Vagina (tissue), 2 donors: ENCODE data around the gene DUSP16. TPM values are rescaled to one million over a fixed set of nuclear protein-coding genes. Genes with fewer than 3 reads are reported as not detected.

Experiments used
- DNase-seq, 2 donors: peaks; one replicate each; pipeline ENCODE4 v3.0.0-alpha.2; 2017; ENCODE audit errors: extremely low spot score in 2 of 2
- H3K27ac ChIP-seq: fragments of 200-600 bp; sonication (generic); one replicate; pipeline ENCODE4 v1.5.1; 2019
- H3K27me3 ChIP-seq: fragments of 200-600 bp; sonication (generic); one replicate; pipeline ENCODE4 v1.5.1; 2019
- H3K36me3 ChIP-seq, 2 donors: fragments of 200-600 bp; sonication (generic); one replicate each; pipeline ENCODE4 v1.5.1; 2017 to 2019
- H3K4me1 ChIP-seq: fragments of 200-600 bp; sonication (generic); one replicate; pipeline ENCODE4 v1.5.1; 2019
- H3K4me3 ChIP-seq, 2 donors: fragments of 200-600 bp; sonication (generic); 1 replicate in 1 of 2; 2 replicates in 1 of 2; pipeline ENCODE4 v1.5.1; 2016 to 2019
- H3K9me3 ChIP-seq: fragments of 200-600 bp; sonication (generic); one replicate; pipeline ENCODE4 v1.5.1; 2019
- POLR2A ChIP-seq, 2 donors: fragments of 450-650 bp; IDR thresholded peaks; one replicate each; pipeline ENCODE4 v1.6.1; 2017; ENCODE audit warnings: antibody characterized with exemption in 2 of 2, mild to moderate bottlenecking in 2 of 2, moderate library complexity in 2 of 2
- POLR2AphosphoS5 ChIP-seq, 2 donors: sonication (generic); formaldehyde crosslinking; IDR thresholded peaks; one replicate each; pipeline ENCODE4 v1.9.0; 2017; ENCODE audit warnings: antibody characterized with exemption in 2 of 2, mild to moderate bottlenecking in 2 of 2, low read depth in 1 of 2; ENCODE audit not compliant: insufficient read depth in 1 of 2
- intact Hi-C: fragments of 100-400 bp; cut with DNase I; formaldehyde crosslinking; loops from one replicate; pipeline ENCODE4 v1.15.1; 2023
- total RNA-seq: library from RNA; depleted of rRNA; stranded (reverse); fragments of >200 nt; gene quantifications from one replicate; pipeline ENCODE4 v1.2.3, GENCODE V29; 2016
- TF ChIP-seq, protein P1 (sequence below), 3 experiments: fragments of 450-650 bp in 2 of 3; fragments of 200-600 bp in 1 of 3; sonication (generic) in 1 of 3; IDR thresholded peaks; one replicate each; pipeline ENCODE4 v1.5.1; 2017 to 2019; ENCODE audit warnings: antibody characterized with exemption in 3 of 3, mild to moderate bottlenecking in 2 of 3, moderate library complexity in 2 of 3

Gene DUSP16
- total RNA-seq, 1 donor from 2014 or later: 30.9 TPM

- H3K4me3 ChIP-seq: no peak overlapping the region
- H3K36me3 ChIP-seq: peaks cover 0 to 10% of the 10 kb centered on the region in 2 donors
- H3K4me1 ChIP-seq: no peaks in the 10 kb centered on the region
- DNase-seq: no peak
- H3K27me3 ChIP-seq: no peaks in the 10 kb centered on the region
- no peak overlapping the region for H3K27ac ChIP-seq
- TF ChIP-seq POLR2A (IDR thresholded peaks at IDR 0.05) (no peak), POLR2AphosphoS5 (IDR thresholded peaks at IDR 0.05; ENCODE audit: insufficient read depth in 1 of 2, low read depth in 1 of 2) (no peak)
- TF ChIP-seq, protein P1, sequence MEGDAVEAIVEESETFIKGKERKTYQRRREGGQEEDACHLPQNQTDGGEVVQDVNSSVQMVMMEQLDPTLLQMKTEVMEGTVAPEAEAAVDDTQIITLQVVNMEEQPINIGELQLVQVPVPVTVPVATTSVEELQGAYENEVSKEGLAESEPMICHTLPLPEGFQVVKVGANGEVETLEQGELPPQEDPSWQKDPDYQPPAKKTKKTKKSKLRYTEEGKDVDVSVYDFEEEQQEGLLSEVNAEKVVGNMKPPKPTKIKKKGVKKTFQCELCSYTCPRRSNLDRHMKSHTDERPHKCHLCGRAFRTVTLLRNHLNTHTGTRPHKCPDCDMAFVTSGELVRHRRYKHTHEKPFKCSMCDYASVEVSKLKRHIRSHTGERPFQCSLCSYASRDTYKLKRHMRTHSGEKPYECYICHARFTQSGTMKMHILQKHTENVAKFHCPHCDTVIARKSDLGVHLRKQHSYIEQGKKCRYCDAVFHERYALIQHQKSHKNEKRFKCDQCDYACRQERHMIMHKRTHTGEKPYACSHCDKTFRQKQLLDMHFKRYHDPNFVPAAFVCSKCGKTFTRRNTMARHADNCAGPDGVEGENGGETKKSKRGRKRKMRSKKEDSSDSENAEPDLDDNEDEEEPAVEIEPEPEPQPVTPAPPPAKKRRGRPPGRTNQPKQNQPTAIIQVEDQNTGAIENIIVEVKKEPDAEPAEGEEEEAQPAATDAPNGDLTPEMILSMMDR (IDR thresholded peaks at IDR 0.05): no peak
- intact Hi-C loops: no loop called here
- H3K9me3 ChIP-seq: no peaks in the 10 kb centered on the region
Observed at GRCh38 chr12:12466157-12466556, 96.5 kb downstream of the DUSP16 start.

DNA sequence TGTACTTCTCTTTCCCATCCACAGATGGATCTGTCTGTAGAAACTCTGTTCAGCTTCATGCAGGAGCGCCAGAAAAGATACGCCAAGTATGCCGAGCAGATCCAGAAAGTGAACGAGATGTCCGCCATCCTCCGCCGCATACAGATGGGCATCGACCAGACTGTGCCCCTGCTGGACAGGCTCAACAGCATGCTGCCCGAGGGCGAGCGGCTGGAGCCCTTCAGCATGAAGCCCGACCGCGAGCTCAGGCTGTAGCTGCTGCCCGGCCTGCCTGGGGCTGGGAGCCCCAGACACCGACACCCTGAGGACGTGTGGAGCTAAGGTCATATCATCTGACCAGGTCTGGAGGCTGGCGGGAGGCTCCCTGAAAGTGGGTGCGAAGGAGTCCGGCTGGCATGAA lies 97.1 kb downstream of the DUSP16 start:
- no peak for DNase-seq
- Histone ChIP-seq H3K9me3 (no peaks in the 10 kb centered on the region), H3K36me3 (peaks cover 0 to 10% of the 10 kb centered on the region in 2 donors), H3K4me1 (no peaks in the 10 kb centered on the region), H3K4me3 (no peak overlapping the region), H3K27me3 (no peaks in the 10 kb centered on the region), H3K27ac (peak overlapping the region; percentile 32)
- TF ChIP-seq POLR2AphosphoS5 (IDR thresholded peaks at IDR 0.05; ENCODE audit: insufficient read depth in 1 of 2, low read depth in 1 of 2): no peak
- TF ChIP-seq POLR2A (IDR thresholded peaks at IDR 0.05): no peak
- TF ChIP-seq, protein P1 (IDR thresholded peaks at IDR 0.05): no peak
- intact Hi-C loops: no loop called here

GRCh38 chr12:12461923-12462315 lies 100.7 kb downstream of the DUSP16 start:
- H3K4me1 ChIP-seq: no peaks in the 10 kb centered on the region
- TF ChIP-seq POLR2A (IDR thresholded peaks at IDR 0.05) (no peak), POLR2AphosphoS5 (IDR thresholded peaks at IDR 0.05; ENCODE audit: insufficient read depth in 1 of 2, low read depth in 1 of 2) (no peak)
- TF ChIP-seq, protein P1 (IDR thresholded peaks at IDR 0.05): no peak
- H3K27ac ChIP-seq: no peak overlapping the region
- no peaks in the 10 kb centered on the region for H3K9me3 ChIP-seq
- intact Hi-C loops: no loop called here
- no peaks in the 10 kb centered on the region for H3K27me3 ChIP-seq
- DNase-seq: no peak
- H3K36me3 ChIP-seq: peaks cover 0 to 10% of the 10 kb centered on the region in 2 donors
- no peak overlapping the region for H3K4me3 ChIP-seq

DNA sequence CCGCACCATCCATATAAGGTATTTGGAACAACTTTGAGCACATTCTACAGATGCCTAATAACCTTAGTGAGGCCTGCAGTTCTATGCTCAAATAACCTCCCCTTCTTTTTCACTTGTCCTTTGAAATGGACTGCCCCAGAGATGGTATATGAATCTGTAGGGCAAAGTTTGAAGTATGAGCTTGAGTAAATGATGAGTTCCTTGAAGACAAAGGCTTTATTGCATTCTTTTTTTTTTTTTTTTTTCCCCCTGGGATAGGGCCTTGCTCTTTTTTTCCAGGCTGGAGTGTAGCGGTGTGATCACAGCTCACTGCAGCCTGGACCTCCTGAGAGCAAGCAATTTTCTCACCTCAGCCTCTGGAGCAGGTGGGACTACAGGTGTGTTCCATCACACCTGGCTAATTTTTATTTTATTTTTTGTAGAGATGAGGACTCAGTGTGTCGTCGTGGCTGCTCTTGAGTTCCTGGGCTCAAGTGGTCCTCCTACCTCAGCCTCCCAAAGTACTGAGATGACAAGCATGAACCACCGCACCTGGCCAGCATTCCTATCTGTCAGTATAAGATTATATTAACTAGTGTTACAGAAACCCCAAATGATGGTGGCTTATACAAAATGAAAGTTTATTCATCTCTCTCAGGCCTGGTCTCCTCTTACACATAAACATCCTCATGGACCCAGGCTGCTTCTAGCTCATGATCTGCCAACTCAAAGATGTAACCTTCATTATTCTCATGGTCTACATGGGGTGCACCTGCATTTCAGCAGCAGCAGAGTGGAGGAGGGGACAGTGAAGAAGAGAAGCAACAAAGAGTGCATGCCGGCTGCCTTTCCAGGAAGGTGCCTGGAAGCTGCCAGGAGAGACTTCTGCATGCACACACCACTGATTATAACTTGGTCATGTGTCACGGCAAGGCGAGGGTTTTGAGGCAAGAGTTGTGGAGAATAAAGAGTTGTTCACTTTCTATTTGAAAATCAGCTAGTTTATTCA lies 101.4 kb downstream of the DUSP16 start:
- H3K36me3 ChIP-seq: peaks cover 0 to 10% of the 10 kb centered on the region in 2 donors
- DNase-seq: no peak
- H3K27ac ChIP-seq: no peak overlapping the region
- intact Hi-C loops: no loop called here
- H3K4me1 ChIP-seq: no peaks in the 10 kb centered on the region
- no peak overlapping the region for H3K4me3 ChIP-seq
- TF ChIP-seq POLR2A (IDR thresholded peaks at IDR 0.05) (no peak), POLR2AphosphoS5 (IDR thresholded peaks at IDR 0.05; ENCODE audit: insufficient read depth in 1 of 2, low read depth in 1 of 2) (no peak)
- TF ChIP-seq, protein P1 (IDR thresholded peaks at IDR 0.05): no peak
- no peaks in the 10 kb centered on the region for H3K9me3 ChIP-seq
- no peaks in the 10 kb centered on the region for H3K27me3 ChIP-seq

DNA sequence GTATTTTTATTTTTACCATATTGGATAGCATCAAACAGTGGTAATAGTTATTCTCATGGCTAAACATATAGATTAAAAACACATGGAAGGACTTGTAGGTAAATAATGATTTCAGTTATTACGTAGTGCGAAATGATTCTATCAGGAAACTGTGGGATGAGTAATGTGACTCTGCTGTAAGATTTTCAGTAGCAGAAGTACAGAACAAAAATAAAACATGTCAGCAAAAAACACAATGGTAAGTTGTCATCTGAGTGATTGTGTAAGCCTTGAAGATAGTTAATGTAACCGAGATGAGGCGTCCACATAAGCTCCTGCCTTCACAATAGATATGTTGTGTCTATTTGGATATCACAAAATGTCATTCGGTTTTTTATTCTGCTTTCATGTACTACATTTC lies 106.0 kb downstream of the DUSP16 start:
- no peak overlapping the region for H3K27ac ChIP-seq
- DNase-seq: no peak
- H3K9me3 ChIP-seq: no peaks in the 10 kb centered on the region
- no peaks in the 10 kb centered on the region for H3K4me1 ChIP-seq
- no peak overlapping the region for H3K4me3 ChIP-seq
- intact Hi-C loops: no loop called here
- no peaks in the 10 kb centered on the region for H3K36me3 ChIP-seq
- TF ChIP-seq, protein P1 (IDR thresholded peaks at IDR 0.05): no peak
- TF ChIP-seq POLR2AphosphoS5 (IDR thresholded peaks at IDR 0.05; ENCODE audit: insufficient read depth in 1 of 2, low read depth in 1 of 2): peak in 1 of 2 donors; percentile 81
- no peaks in the 10 kb centered on the region for H3K27me3 ChIP-seq
